ENCODE measurements around the gene ZBTB16.

- TF ChIP-seq POLR2A (IDR thresholded peaks at IDR 0.05; ENCODE audit: low read length) (no peak), GATA1 (IDR thresholded peaks at IDR 0.05; ENCODE audit: low read depth, low read length) (no peak)
Observed at GRCh38 chr11:114180301-114181055, 121.0 kb downstream of the ZBTB16 start.

Data from erythroblast (primary cell).